ENCODE data around the gene SH3PXD2A. TPM values are rescaled to one million over a fixed set of nuclear protein-coding genes. Genes with fewer than 3 reads are reported as not detected.

The SH3PXD2A gene
- total RNA-seq, 4 donors from 2014 or later, result 6.2 to 16.8 (median 11.4) TPM

GRCh38 chr10:103617602-103618385, 237.6 kb downstream of the SH3PXD2A start:
- in situ Hi-C loops (cut with MboI; ENCODE audit: low sequenced_read_pairs in 4 of 4), result no loop called here
- TF ChIP-seq POLR2A (IDR thresholded peaks at IDR 0.05) (no peak), CTCF (IDR thresholded peaks at IDR 0.05 in 4 of 5, conservative IDR thresholded peaks at IDR 0.05 in 1 of 5) (no peak)
- ATAC-seq (no peak), DNase-seq (no peak)
- peaks cover 79 to 85% of the 10 kb centered on the region in 2 donors for H3K4me1 ChIP-seq
- no peak overlapping the region for H3K4me3 ChIP-seq
- H3K27ac ChIP-seq, result peak overlapping the region; percentile 55 to 75 (median 71)
- H3K9me3 ChIP-seq, result no peaks in the 10 kb centered on the region
- intact Hi-C loops (cut with DNase I; ENCODE audit: low total_unique reads), result loop anchor here (2.0 kb wide), 2 partner anchors 23 to 43 kb away; no protein-coding TSS in a partner anchor
- no peaks in the 10 kb centered on the region for H3K36me3 ChIP-seq
- H3K27me3 ChIP-seq, result no peaks in the 10 kb centered on the region

GRCh38 chr10:103616705-103617601, 238.4 kb downstream of the SH3PXD2A start:
- Histone ChIP-seq H3K27ac (peak overlapping the region; percentile 55 to 75 (median 71)), H3K9me3 (no peaks in the 10 kb centered on the region), H3K27me3 (no peaks in the 10 kb centered on the region), H3K4me1 (peaks cover 87 to 94% of the 10 kb centered on the region in 2 donors), H3K36me3 (no peaks in the 10 kb centered on the region), H3K4me3 (no peak overlapping the region)
- intact Hi-C loops (cut with DNase I; ENCODE audit: low total_unique reads) (loop anchor here (2.0 kb wide), 1 partner anchor 44 kb away; no protein-coding TSS in a partner anchor), in situ Hi-C loops (cut with MboI; ENCODE audit: low sequenced_read_pairs in 4 of 4) (no loop called here)
- peak; percentile 85 to 88 for ATAC-seq
- TF ChIP-seq CTCF (IDR thresholded peaks at IDR 0.05 in 4 of 5, conservative IDR thresholded peaks at IDR 0.05 in 1 of 5), result no peak
- TF ChIP-seq POLR2A (IDR thresholded peaks at IDR 0.05), result no peak
- peak; percentile 88 to 97 for DNase-seq

GRCh38 chr10:103614306-103615158, 240.8 kb downstream of the SH3PXD2A start:
- TF ChIP-seq POLR2A (IDR thresholded peaks at IDR 0.05), result no peak
- Histone ChIP-seq H3K36me3 (no peaks in the 10 kb centered on the region), H3K27me3 (no peaks in the 10 kb centered on the region), H3K27ac (peak overlapping the region; percentile 1 to 76 (median 42)), H3K9me3 (no peaks in the 10 kb centered on the region), H3K4me1 (peaks cover 92 to 95% of the 10 kb centered on the region in 2 donors), H3K4me3 (no peak overlapping the region)
- ATAC-seq (no peak), DNase-seq (no peak)
- intact Hi-C loops (cut with DNase I; ENCODE audit: low total_unique reads) (no loop called here), in situ Hi-C loops (cut with MboI; ENCODE audit: low sequenced_read_pairs in 4 of 4) (no loop called here)

GRCh38 chr10:103613616-103614015, 241.8 kb downstream of the SH3PXD2A start:
- in situ Hi-C loops (cut with MboI; ENCODE audit: low sequenced_read_pairs in 4 of 4), result no loop called here
- Histone ChIP-seq H3K36me3 (no peaks in the 10 kb centered on the region), H3K4me1 (peaks cover 83 to 86% of the 10 kb centered on the region in 2 donors), H3K4me3 (no peak overlapping the region), H3K27ac (peak overlapping the region; percentile 1 to 76 (median 70)), H3K9me3 (no peaks in the 10 kb centered on the region), H3K27me3 (no peaks in the 10 kb centered on the region)
- DNase-seq (peak; percentile 53 to 84), ATAC-seq (peak; percentile 76 to 80)
- TF ChIP-seq POLR2A (IDR thresholded peaks at IDR 0.05) (no peak), CTCF (IDR thresholded peaks at IDR 0.05 in 4 of 5, conservative IDR thresholded peaks at IDR 0.05 in 1 of 5) (no peak)
- intact Hi-C loops (cut with DNase I; ENCODE audit: low total_unique reads), result no loop called here

Data from gastrocnemius medialis (tissue), 4 donors.